NT2/D1 (cell line): ENCODE results near the gene SLC38A10.

Source experiments
- SUZ12 ChIP-seq: IDR thresholded peaks from 2 replicates; pipeline ENCODE4 v1.6.1; 2011; ENCODE audit not compliant: insufficient read length, insufficient read depth; ENCODE audit errors: extremely low read depth
- YY1 ChIP-seq: IDR thresholded peaks from 2 replicates; pipeline ENCODE4 v1.6.1; 2011; ENCODE audit not compliant: insufficient read length, insufficient read depth
- ZNF274 ChIP-seq: IDR thresholded peaks from 2 replicates; pipeline ENCODE4 v1.6.1; 2011; ENCODE audit warnings: mild to moderate bottlenecking, low read depth, low read length

GRCh38 chr17:81200695-81201580 is 94.2 kb downstream of the SLC38A10 start:
- TF ChIP-seq SUZ12 = no peak
- TF ChIP-seq ZNF274 = no peak
- TF ChIP-seq YY1 = no peak
